SU-DHL-6 (cell line): ENCODE measurements around the gene NLRP8.

Source experiments
- CTCF ChIP-seq: fragments of 200-600 bp; sonication (generic); IDR thresholded peaks from one replicate; pipeline ENCODE4 v1.5.1; 2017; ENCODE audit warnings: antibody characterized with exemption, mild to moderate bottlenecking, low read length, moderate library complexity; ENCODE audit not compliant: insufficient read depth, poor library complexity, severe bottlenecking
- EZH2phosphoT487 ChIP-seq: fragments of 200-600 bp; sonication (generic), shearing (Covaris generic); conservative IDR thresholded peaks from 2 replicates; pipeline ENCODE4 v1.6.1; 2018; ENCODE audit warnings: mild to moderate bottlenecking, antibody characterized with exemption, low read length, moderate library complexity, mixed read lengths

DNA sequence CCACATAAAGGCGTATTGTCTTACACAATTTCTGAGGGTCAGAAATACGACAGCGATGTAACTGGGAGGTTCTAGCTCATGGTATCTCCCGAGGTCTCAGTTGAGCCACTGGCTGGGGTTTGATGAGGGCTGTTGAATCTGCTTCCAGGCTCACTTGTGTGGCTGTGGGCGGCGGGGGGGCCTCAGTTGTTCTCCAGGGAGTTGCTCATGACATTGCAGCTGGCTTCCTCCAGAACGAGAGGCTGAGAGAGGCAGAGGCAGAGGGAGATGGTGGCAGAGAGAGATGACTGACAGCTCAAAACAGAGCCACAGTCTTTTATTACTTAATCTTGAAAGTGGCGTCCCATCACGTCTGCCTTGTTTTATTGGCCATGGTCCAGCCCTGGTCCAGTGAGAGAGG is 32.8 kb downstream of the NLRP8 start:
- TF ChIP-seq EZH2phosphoT487 = no peak
- TF ChIP-seq CTCF = no peak
